Gastrocnemius medialis (tissue), 4 donors: ENCODE data around the gene TMCC1. TPM values are rescaled to one million over a fixed set of nuclear protein-coding genes. Genes with fewer than 3 reads are reported as not detected.
"Not testable (repeated sequence)": the region's sequence is repeated elsewhere in the genome, so short reads cannot be mapped to it uniquely, and the experiment has no call there.

Experiments
- ATAC-seq, 2 donors: fragments of 150-250 bp; one replicate each; pipeline ENCODE4 v1.9.1; 2016
- DNase-seq, 2 donors: peaks; one replicate each; pipeline ENCODE4 v3.0.0-alpha.2; 2019
- H3K27ac ChIP-seq, 4 donors: fragments of 200-600 bp; sonication (generic); 1 replicate in 1 of 4; 2 replicates in 3 of 4; pipeline ENCODE4 v1.5.1; 2016 to 2018; ENCODE audit warnings: mild to moderate bottlenecking in 2 of 4, moderate library complexity in 1 of 4
- H3K27me3 ChIP-seq, 3 donors: fragments of 200-600 bp; sonication (generic) in 2 of 3; 1 replicate in 1 of 3; 2 replicates in 2 of 3; pipeline versions ENCODE4 v1.5.1 to v1.6.0; 2016 to 2019; ENCODE audit warnings: mild to moderate bottlenecking in 1 of 3, moderate library complexity in 1 of 3
- H3K36me3 ChIP-seq, 2 donors: fragments of 200-600 bp; sonication (generic) in 1 of 2; one replicate each; pipeline ENCODE4 v1.5.1; 2017 to 2018
- H3K4me1 ChIP-seq, 2 donors: fragments of 200-600 bp; sonication (generic) in 1 of 2; one replicate each; pipeline ENCODE4 v1.5.1; 2016 to 2017; ENCODE audit warnings: mild to moderate bottlenecking in 2 of 2
- H3K4me3 ChIP-seq, 4 donors: fragments of 200-600 bp; sonication (generic) in 3 of 4; 1 replicate in 1 of 4; 2 replicates in 3 of 4; pipeline ENCODE4 v1.5.1; 2016 to 2019; ENCODE audit warnings: mild to moderate bottlenecking in 2 of 4
- H3K9me3 ChIP-seq, 3 donors: fragments of 200-600 bp; sonication (generic) in 2 of 3; 1 replicate in 1 of 3; 2 replicates in 2 of 3; pipeline ENCODE4 v1.5.1; 2016 to 2019
- CTCF ChIP-seq, 5 experiments: fragments of 450-650 bp in 3 of 5; fragments of 200-600 bp in 2 of 5; sonication (generic) in 2 of 5; IDR thresholded peaks in 4 of 5; conservative IDR thresholded peaks in 1 of 5; 1 replicate in 4 of 5; 2 replicates in 1 of 5; pipeline ENCODE4 v1.5.1; 2016 to 2019; ENCODE audit warnings: antibody characterized with exemption in 5 of 5, mild to moderate bottlenecking in 3 of 5, moderate library complexity in 3 of 5
- POLR2A ChIP-seq, 2 donors: fragments of 450-650 bp; IDR thresholded peaks; one replicate each; pipeline ENCODE4 v1.6.1; 2017; ENCODE audit warnings: antibody characterized with exemption in 2 of 2, mild to moderate bottlenecking in 2 of 2, moderate library complexity in 2 of 2
- in situ Hi-C, 4 donors: fragments of 200-750 bp; cut with MboI; loops; one replicate each; pipeline versions ENCODE4 v1.15.0 to v1.8.0; 2017; ENCODE audit warnings: low sequenced_read_pairs in 4 of 4
- intact Hi-C: fragments of 100-400 bp; cut with DNase I; formaldehyde crosslinking; loops from one replicate; pipeline ENCODE4 v1.15.1; 2023; ENCODE audit warnings: low total_unique reads
- total RNA-seq, 4 donors: library from RNA; depleted of rRNA; stranded (reverse); fragments of >200 nt; gene quantifications; one replicate each; pipeline versions ENCODE4 v1.1.0 to v1.2.3, GENCODE V29; 2016

The TMCC1 gene
- total RNA-seq, 4 donors from 2014 or later = 18.8 to 24.7 (median 20.2) TPM

- H3K36me3 ChIP-seq = no peaks in the 10 kb centered on the region
- in situ Hi-C loops = no loop called here
- TF ChIP-seq POLR2A (IDR thresholded peaks at IDR 0.05) (no peak), CTCF (IDR thresholded peaks at IDR 0.05 in 4 of 5, conservative IDR thresholded peaks at IDR 0.05 in 1 of 5) (no peak)
- no peaks in the 10 kb centered on the region for H3K27me3 ChIP-seq
- peak overlapping the region; percentile 97 to 98 (median 97) for H3K27ac ChIP-seq
- no peaks in the 10 kb centered on the region for H3K9me3 ChIP-seq
- peaks cover 49 to 54% of the 10 kb centered on the region in 2 donors for H3K4me1 ChIP-seq
- intact Hi-C loops = loop anchor here (5.0 kb wide), 3 partner anchors 34 to 239 kb away; no protein-coding TSS in a partner anchor
- H3K4me3 ChIP-seq = peak overlapping the region in 1 of 4 donors; percentile 2
- DNase-seq = no peak
- no peak for ATAC-seq
Observed at GRCh38 chr3:129890891-129891290, 2.6 kb downstream of the TMCC1 start.

- intact Hi-C loops = loop anchor here (5.0 kb wide), 3 partner anchors 33 to 238 kb away; no protein-coding TSS in a partner anchor
- no peak for TF ChIP-seq CTCF (IDR thresholded peaks at IDR 0.05 in 4 of 5, conservative IDR thresholded peaks at IDR 0.05 in 1 of 5)
- TF ChIP-seq POLR2A (IDR thresholded peaks at IDR 0.05) = no peak
- H3K27ac ChIP-seq = peak overlapping the region; percentile 97 to 98 (median 97)
Observed at GRCh38 chr3:129890125-129890524, 3.4 kb downstream of the TMCC1 start.

GRCh38 chr3:129888771-129889170 is 4.7 kb downstream of the TMCC1 start:
- Histone ChIP-seq H3K9me3 (no peaks in the 10 kb centered on the region), H3K4me1 (peaks cover 44 to 48% of the 10 kb centered on the region in 2 donors), H3K27ac (peak overlapping the region; percentile 97 to 98 (median 97)), H3K27me3 (no peaks in the 10 kb centered on the region), H3K36me3 (no peaks in the 10 kb centered on the region), H3K4me3 (no peak overlapping the region)
- intact Hi-C loops = no loop called here
- ATAC-seq (no peak), DNase-seq (no peak)
- in situ Hi-C loops = no loop called here
- TF ChIP-seq POLR2A (IDR thresholded peaks at IDR 0.05) = no peak
- TF ChIP-seq CTCF (IDR thresholded peaks at IDR 0.05 in 4 of 5, conservative IDR thresholded peaks at IDR 0.05 in 1 of 5) = no peak

More at GRCh38 chr3:129890125-129890524, 3.4 kb downstream of the TMCC1 start:
- Histone ChIP-seq H3K4me3 (peak overlapping the region in 1 of 4 donors; percentile 2), H3K9me3 (no peaks in the 10 kb centered on the region), H3K36me3 (no peaks in the 10 kb centered on the region), H3K4me1 (peaks cover 49 to 54% of the 10 kb centered on the region in 2 donors), H3K27me3 (no peaks in the 10 kb centered on the region)
- ATAC-seq (peak; percentile 34 to 45), DNase-seq (peak; percentile 15 to 44)
- in situ Hi-C loops = no loop called here

GRCh38 chr3:129881261-129881660 is 12.2 kb downstream of the TMCC1 start:
- in situ Hi-C loops (no loop called here), intact Hi-C loops (no loop called here)
- H3K27me3 ChIP-seq = no peaks in the 10 kb centered on the region
- TF ChIP-seq CTCF (IDR thresholded peaks at IDR 0.05 in 4 of 5, conservative IDR thresholded peaks at IDR 0.05 in 1 of 5) (no peak), POLR2A (IDR thresholded peaks at IDR 0.05) (no peak)
- no peak overlapping the region for H3K27ac ChIP-seq
- H3K4me1 ChIP-seq = peaks cover 0 to 7% of the 10 kb centered on the region in 2 donors
- peaks cover 0 to 20% of the 10 kb centered on the region in 2 donors for H3K36me3 ChIP-seq
- H3K9me3 ChIP-seq = no peaks in the 10 kb centered on the region
- DNase-seq (no peak), ATAC-seq (no peak)
- no peak overlapping the region for H3K4me3 ChIP-seq

GRCh38 chr3:129878355-129878754 is 15.2 kb downstream of the TMCC1 start:
- no peaks in the 10 kb centered on the region for H3K27me3 ChIP-seq
- H3K36me3 ChIP-seq = peaks cover 0 to 25% of the 10 kb centered on the region in 2 donors
- H3K27ac ChIP-seq = no peak overlapping the region
- ATAC-seq (no peak), DNase-seq (no peak)
- H3K4me3 ChIP-seq = no peak overlapping the region
- in situ Hi-C loops (no loop called here), intact Hi-C loops (no loop called here)
- H3K4me1 ChIP-seq = peaks cover 0 to 7% of the 10 kb centered on the region in 2 donors
- H3K9me3 ChIP-seq = no peaks in the 10 kb centered on the region
- no peak for TF ChIP-seq CTCF (IDR thresholded peaks at IDR 0.05 in 4 of 5, conservative IDR thresholded peaks at IDR 0.05 in 1 of 5)
- TF ChIP-seq POLR2A (IDR thresholded peaks at IDR 0.05) = no peak

GRCh38 chr3:129874479-129874878 is 19.0 kb downstream of the TMCC1 start:
- H3K9me3 ChIP-seq, DNase-seq, H3K4me3 ChIP-seq, ATAC-seq, H3K27me3 ChIP-seq, intact Hi-C loops, in situ Hi-C loops, H3K27ac ChIP-seq: not testable (repeated sequence)
- H3K36me3 ChIP-seq = peaks cover 0 to 16% of the 10 kb centered on the region in 2 donors
- H3K4me1 ChIP-seq = peaks cover 4 to 14% of the 10 kb centered on the region in 2 donors
